ENCODE data around the gene MOK. TPM values are rescaled to one million over a fixed set of nuclear protein-coding genes. Genes with fewer than 3 reads are reported as not detected.

MOK gene
- total and polyA plus RNA-seq, 2 of the 4 experiments (the other 2 are of a cell fraction): 16.8 to 48.5 TPM

- H3K4ac ChIP-seq (ENCODE audit: low read depth, low read length): no peak overlapping the region
- CTCF ChIA-PET: no interaction called here
- POLR2A ChIA-PET (ENCODE audit: unreplicated experiment): no interaction called here
- in situ Hi-C loops (cut with MboI; ENCODE audit: low sequenced_read_pairs) (no loop called here), intact Hi-C loops (cut with micrococcal nuclease) (no loop called here), dilution Hi-C loops (cut with HindIII; ENCODE audit: low sequenced_read_pairs, unreplicated experiment) (no loop called here)
- peaks cover 7% of the 10 kb centered on the region for H3K36me3 ChIP-seq (ENCODE audit: control insufficient read depth, insufficient read depth, low read length)
- H4K5ac ChIP-seq (ENCODE audit: low read depth, low read length): no peak overlapping the region
- H4K8ac ChIP-seq (ENCODE audit: low read depth in 2 of 2, low read length in 2 of 2): no peak overlapping the region
- TF ChIP-seq RAD21 (IDR thresholded peaks at IDR 0.05; ENCODE audit: low read length) (no peak), CTCF (conservative IDR thresholded peaks at IDR 0.05; ENCODE audit: low read depth, low read length) (no peak), CEBPB (IDR thresholded peaks at IDR 0.05; ENCODE audit: low read depth, low read length) (no peak), CHD1 (IDR thresholded peaks at IDR 0.05; ENCODE audit: low read depth, low read length) (no peak), POLR2A (IDR thresholded peaks at IDR 0.05; ENCODE audit: low read depth, low read length) (no peak), MAZ (IDR thresholded peaks at IDR 0.05; ENCODE audit: borderline replicate concordance, low read depth, low read length) (no peak), BHLHE40 (IDR thresholded peaks at IDR 0.05; ENCODE audit: low read depth, low read length) (no peak), NFE2L2 (IDR thresholded peaks at IDR 0.05; ENCODE audit: low read depth, low read length) (no peak), MXI1 (IDR thresholded peaks at IDR 0.05; ENCODE audit: borderline replicate concordance, low read depth, low read length) (no peak), ELK1 (IDR thresholded peaks at IDR 0.05; ENCODE audit: borderline replicate concordance, low read depth, low read length) (no peak), FOS (IDR thresholded peaks at IDR 0.05; ENCODE audit: low read depth, low read length) (no peak), SMC3 (IDR thresholded peaks at IDR 0.05; ENCODE audit: low read depth, low read length) (no peak), RFX5 (IDR thresholded peaks at IDR 0.05; ENCODE audit: low read depth, low read length) (no peak), RCOR1 (IDR thresholded peaks at IDR 0.05; ENCODE audit: insufficient replicate concordance, low read length) (no peak), MAFK (IDR thresholded peaks at IDR 0.05; ENCODE audit: low read depth, low read length) (no peak), USF2 (IDR thresholded peaks at IDR 0.05; ENCODE audit: low read depth, low read length) (no peak)
- no peaks in the 10 kb centered on the region for H3K27me3 ChIP-seq (ENCODE audit: control insufficient read depth, insufficient read depth, low read length)
- H3K79me1 ChIP-seq (ENCODE audit: low read depth in 1 of 2, low read length in 2 of 2): peaks cover 14 to 63% of the 10 kb centered on the region in 2 experiments
- H4K20me1 ChIP-seq (ENCODE audit: insufficient read depth, low read length): peaks cover 15% of the 10 kb centered on the region
- H3K23ac ChIP-seq (ENCODE audit: low read depth, low read length): no peak overlapping the region
- no peaks in the 10 kb centered on the region for H3K9me3 ChIP-seq (ENCODE audit: control insufficient read depth, insufficient read depth, low read length)
- H3K56ac ChIP-seq (ENCODE audit: extremely low read depth, insufficient read depth, low read length): no peak overlapping the region
- no peak overlapping the region for H2AFZ ChIP-seq (replicated peaks; ENCODE audit: low read length, poor library complexity)
- H4K91ac ChIP-seq (ENCODE audit: insufficient read depth, low read depth, low read length): no peak overlapping the region
- no peak overlapping the region for H3K9ac ChIP-seq (ENCODE audit: low read depth, low read length)
- ATAC-seq (ENCODE audit: low read depth) (no peak), DNase-seq (no peak)
- H3K4me2 ChIP-seq (ENCODE audit: low read depth, low read length): no peak overlapping the region
- no peak overlapping the region for H2AK9ac ChIP-seq (replicated peaks; ENCODE audit: low read depth, low read length, poor library complexity)
- H3K9me1 ChIP-seq (ENCODE audit: insufficient read depth, low read length): peaks cover 19% of the 10 kb centered on the region
- no peak overlapping the region for H2BK5ac ChIP-seq (ENCODE audit: low read depth, low read length, poor library complexity, severe bottlenecking)
- BruUV-seq (replicated peaks): no TSS peak
- no peak overlapping the region for H3K18ac ChIP-seq (ENCODE audit: low read depth, low read length)
- no peak overlapping the region for H2BK20ac ChIP-seq (ENCODE audit: low read depth, low read length)
- no peak overlapping the region for H2BK15ac ChIP-seq (ENCODE audit: low read depth, low read length)
- no peak overlapping the region for H3K4me3 ChIP-seq (ENCODE audit: insufficient read depth, low read depth, low read length)
- peaks cover 13% of the 10 kb centered on the region for H3K4me1 ChIP-seq (ENCODE audit: control insufficient read depth, insufficient read depth, low read length)
- 82% methylated on average over 3 of the region's 16 CpGs; no CpG with 5 or more reads in 1 of the 2 experiments for WGBS, 2 experiments (ENCODE audit: extremely low coverage in 2 of 2, insufficient read length in 1 of 2)
- H2BK120ac ChIP-seq (ENCODE audit: low read depth, low read length): no peak overlapping the region
- no peak overlapping the region for H3K14ac ChIP-seq (replicated peaks; ENCODE audit: low read depth, low read length)
- no peak overlapping the region for H2AK5ac ChIP-seq (ENCODE audit: low read depth, low read length)
- H3K27ac ChIP-seq (ENCODE audit: insufficient read depth, low read length): no peak overlapping the region
Measured at GRCh38 chr14:102219316-102219715, 85.6 kb downstream of the MOK start.
